Lung (tissue), 12 donors: Measurements from ENCODE around the gene MCTP1. TPM values are rescaled to one million over a fixed set of nuclear protein-coding genes. Genes with fewer than 3 reads are reported as not detected.

ENCODE experiments used
- ATAC-seq: fragments of 200-7000 bp; cut with Tn5 transposase; one replicate; pipeline ENCODE4 v1.9.1; 2020; ENCODE audit warnings: moderate number of reproducible peaks; ENCODE audit not compliant: insufficient read depth, low FRiP score
- DNase-seq, 3 donors: peaks; one replicate each; pipeline ENCODE4 v3.0.0-alpha.2; 2013 to 2017
- H3K27ac ChIP-seq, 2 donors: one replicate each; pipeline ENCODE4 v1.5.1; 2013; ENCODE audit warnings: mild to moderate bottlenecking in 2 of 2, moderate library complexity in 2 of 2, control low read depth in 1 of 2, inconsistent platforms in 1 of 2, low read depth in 1 of 2, low read length in 1 of 2
- H3K27me3 ChIP-seq, 3 donors: one replicate each; pipeline ENCODE4 v1.5.1; 2013; ENCODE audit warnings: low read length in 2 of 3; ENCODE audit not compliant: control insufficient read depth in 3 of 3, insufficient read depth in 3 of 3
- H3K36me3 ChIP-seq, 4 donors: one replicate each; pipeline ENCODE4 v1.5.1; 2013; ENCODE audit warnings: low read length in 4 of 4, mild to moderate bottlenecking in 1 of 4, moderate library complexity in 1 of 4; ENCODE audit not compliant: control insufficient read depth in 4 of 4, insufficient read depth in 4 of 4
- H3K4me1 ChIP-seq, 5 donors: one replicate each; pipeline ENCODE4 v1.5.1; 2013; ENCODE audit warnings: low read length in 5 of 5, mild to moderate bottlenecking in 2 of 5, moderate library complexity in 1 of 5; ENCODE audit not compliant: control insufficient read depth in 5 of 5, insufficient read depth in 5 of 5
- H3K4me3 ChIP-seq: one replicate; pipeline ENCODE4 v1.5.1; 2013; ENCODE audit warnings: mild to moderate bottlenecking, control low read depth, moderate library complexity
- H3K9ac ChIP-seq, 2 donors: one replicate each; pipeline ENCODE4 v1.5.1; 2013; ENCODE audit warnings: low read length in 2 of 2, control low read depth in 1 of 2; ENCODE audit not compliant: insufficient read depth in 1 of 2
- H3K9me3 ChIP-seq, 4 donors: one replicate each; pipeline ENCODE4 v1.5.1; 2013; ENCODE audit warnings: low read length in 3 of 4, mild to moderate bottlenecking in 1 of 4, moderate library complexity in 1 of 4; ENCODE audit not compliant: control insufficient read depth in 4 of 4, insufficient read depth in 3 of 4
- WGBS, 2 donors: extraction: QIAGEN DNeasy Blood & Tissue Kit; methylation state at CpG; one replicate each; pipeline ENCODE4 v1.1.7; 2013; 5-methylcytosine and 5-hydroxymethylcytosine counted together
- polyA plus RNA-seq, 2 donors: library from polyadenylated mRNA; stranded (reverse); fragments of 200-250 nt; gene quantifications; one replicate each; pipeline ENCODE4 v1.2.1, GENCODE V29; 2013
- total RNA-seq, 2 donors: library from RNA; depleted of rRNA in 1 of 2; stranded (reverse); fragments of >200 nt in 1 of 2; gene quantifications; one replicate each; pipeline ENCODE4 v1.2.1, GENCODE V29; 2014 to 2021
- TF ChIP-seq, protein P1 (sequence below): IDR thresholded peaks from 2 replicates; pipeline ENCODE4 v1.5.1; 2012; ENCODE audit warnings: mild to moderate bottlenecking; ENCODE audit errors: control extremely low read depth, extremely low read depth
- donor health status: control.
- donor health status: control.
- donor health status: Bipolar disorder and iron deficiency.
- donor health status: healthy.
- donor health status: DM: yes; HTN: yes; CAD: no.

MCTP1 gene
- total and polyA plus RNA-seq, 4 donors = 5.8 to 34.8 (median 27.4) TPM

GRCh38 chr5:95078868-95079267 is 206.0 kb downstream of the MCTP1 start:
- 94 to 95% methylated on average over 2 of the region's 2 CpGs for WGBS, 2 donors
- TF ChIP-seq, protein P1, sequence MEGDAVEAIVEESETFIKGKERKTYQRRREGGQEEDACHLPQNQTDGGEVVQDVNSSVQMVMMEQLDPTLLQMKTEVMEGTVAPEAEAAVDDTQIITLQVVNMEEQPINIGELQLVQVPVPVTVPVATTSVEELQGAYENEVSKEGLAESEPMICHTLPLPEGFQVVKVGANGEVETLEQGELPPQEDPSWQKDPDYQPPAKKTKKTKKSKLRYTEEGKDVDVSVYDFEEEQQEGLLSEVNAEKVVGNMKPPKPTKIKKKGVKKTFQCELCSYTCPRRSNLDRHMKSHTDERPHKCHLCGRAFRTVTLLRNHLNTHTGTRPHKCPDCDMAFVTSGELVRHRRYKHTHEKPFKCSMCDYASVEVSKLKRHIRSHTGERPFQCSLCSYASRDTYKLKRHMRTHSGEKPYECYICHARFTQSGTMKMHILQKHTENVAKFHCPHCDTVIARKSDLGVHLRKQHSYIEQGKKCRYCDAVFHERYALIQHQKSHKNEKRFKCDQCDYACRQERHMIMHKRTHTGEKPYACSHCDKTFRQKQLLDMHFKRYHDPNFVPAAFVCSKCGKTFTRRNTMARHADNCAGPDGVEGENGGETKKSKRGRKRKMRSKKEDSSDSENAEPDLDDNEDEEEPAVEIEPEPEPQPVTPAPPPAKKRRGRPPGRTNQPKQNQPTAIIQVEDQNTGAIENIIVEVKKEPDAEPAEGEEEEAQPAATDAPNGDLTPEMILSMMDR = no peak
- no peaks in the 10 kb centered on the region for H3K9me3 ChIP-seq
- H3K4me1 ChIP-seq = no peaks in the 10 kb centered on the region
- no peaks in the 10 kb centered on the region for H3K36me3 ChIP-seq
- no peak overlapping the region for H3K27ac ChIP-seq
- no peaks in the 10 kb centered on the region for H3K27me3 ChIP-seq
- no peak for ATAC-seq
- H3K4me3 ChIP-seq = no peak overlapping the region
- no peak overlapping the region for H3K9ac ChIP-seq
- no peak for DNase-seq

DNA sequence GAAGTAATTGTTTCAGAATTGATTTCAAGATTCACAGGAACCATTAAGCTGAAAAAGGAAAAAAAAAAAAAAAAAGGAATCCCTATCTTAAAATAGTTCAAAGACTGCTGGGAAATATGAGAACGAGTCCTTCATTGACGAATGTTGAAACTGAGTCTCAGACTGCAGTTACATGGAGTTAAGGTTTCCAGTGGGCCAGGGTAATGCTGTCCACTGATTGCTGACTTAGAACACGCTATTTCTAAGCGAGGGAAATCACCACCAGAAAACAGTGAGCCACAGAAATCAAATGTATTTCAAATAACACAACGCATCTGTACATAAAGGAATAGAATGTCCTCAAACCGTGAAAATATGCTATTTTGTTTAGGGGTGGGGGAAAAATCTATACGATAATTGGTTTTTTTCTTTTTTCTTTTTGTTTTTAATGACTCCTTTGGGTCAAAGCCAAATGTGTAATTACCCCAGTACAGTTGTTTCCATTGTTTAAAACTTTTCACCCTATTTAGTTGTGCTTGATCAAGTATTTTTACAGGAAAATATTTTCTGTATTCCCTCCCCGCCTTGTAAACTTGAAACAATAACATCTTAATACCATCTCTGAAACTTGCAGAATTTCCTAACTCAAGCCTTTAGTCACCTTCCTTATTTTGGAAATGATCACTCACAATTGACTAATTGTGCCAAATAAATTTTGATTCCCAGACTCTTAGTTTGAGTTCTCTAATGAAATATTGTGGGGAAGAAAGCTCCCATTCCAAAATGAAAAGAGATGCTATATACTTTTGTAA is 208.3 kb downstream of the MCTP1 start:
- H3K27me3 ChIP-seq = no peaks in the 10 kb centered on the region
- ATAC-seq = no peak
- no peak overlapping the region for H3K4me3 ChIP-seq
- no peak for DNase-seq
- peaks cover 0 to 3% (median 0%) of the 10 kb centered on the region in 4 donors for H3K9me3 ChIP-seq
- 82 to 86% methylated on average over 8 of the region's 8 CpGs for WGBS, 2 donors
- no peak overlapping the region for H3K27ac ChIP-seq
- TF ChIP-seq, protein P1 = no peak
- H3K9ac ChIP-seq = no peak overlapping the region
- no peaks in the 10 kb centered on the region for H3K4me1 ChIP-seq
- no peaks in the 10 kb centered on the region for H3K36me3 ChIP-seq

- Histone ChIP-seq H3K4me1 (peaks cover 0 to 5% (median 0%) of the 10 kb centered on the region in 5 donors), H3K4me3 (no peak overlapping the region), H3K9ac (no peak overlapping the region), H3K36me3 (peaks cover 0 to 2% (median 0%) of the 10 kb centered on the region in 4 donors), H3K9me3 (peaks cover 0 to 3% (median 0%) of the 10 kb centered on the region in 4 donors), H3K27ac (no peak overlapping the region), H3K27me3 (no peaks in the 10 kb centered on the region)
- DNase-seq = no peak
- 94% methylated on average over 1 of the region's 1 CpG for WGBS, 2 donors
- no peak for ATAC-seq
- TF ChIP-seq, protein P1 = no peak
Observed at GRCh38 chr5:95075111-95075510, 209.8 kb downstream of the MCTP1 start.
